ENCODE measurements around the gene RPS29. TPM values are rescaled to one million over a fixed set of nuclear protein-coding genes. Genes with fewer than 3 reads are reported as not detected.
A peak's percentile ranks its signal among the peaks of the same experiment; 100 is the strongest.

Gene RPS29
- total and polyA plus RNA-seq, 7 donors = 2,343 to 22,215 (median 5,800) TPM

DNA sequence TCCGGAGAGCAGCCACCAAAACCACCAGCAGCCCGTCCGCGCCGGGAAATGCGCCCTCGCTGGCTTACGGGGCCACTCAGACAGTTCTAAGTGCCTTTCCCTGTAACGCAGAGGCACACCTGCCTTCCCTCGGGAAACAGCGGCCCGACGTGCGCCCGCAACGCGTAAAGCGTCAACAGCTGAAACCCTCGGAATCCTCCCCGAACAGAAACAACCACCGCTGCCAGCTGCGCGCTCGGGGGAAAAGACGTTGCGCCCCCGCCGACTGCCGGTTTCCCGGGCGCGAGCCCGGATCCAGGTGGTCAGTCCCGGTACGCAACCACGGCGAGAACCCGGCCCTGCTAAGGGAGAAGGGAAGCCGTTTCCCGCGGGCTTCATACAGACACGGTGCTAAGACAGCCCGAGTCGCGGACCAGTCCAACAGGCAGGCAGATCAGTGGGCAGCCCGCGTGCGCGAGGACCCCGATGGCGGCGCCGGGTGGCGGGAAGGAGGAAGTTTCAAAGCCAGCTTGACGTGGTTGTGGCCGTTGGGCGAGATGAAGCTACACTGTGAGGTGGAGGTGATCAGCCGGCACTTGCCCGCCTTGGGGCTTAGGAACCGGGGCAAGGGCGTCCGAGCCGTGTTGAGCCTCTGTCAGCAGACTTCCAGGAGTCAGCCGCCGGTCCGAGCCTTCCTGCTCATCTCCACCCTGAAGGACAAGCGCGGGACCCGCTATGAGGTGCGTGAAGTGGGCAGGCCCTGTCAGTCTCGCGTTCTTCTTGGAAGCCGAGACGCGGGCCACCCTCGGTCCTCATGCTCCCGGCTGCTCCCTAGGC, 12.5 kb upstream of the RPS29 start, which contains the start of gene LRR1:
Gene LRR1 (plus strand): TSS at position 456 of the 816 bp plus-strand sequence. CDS start 81 bp downstream, at position 537.
- intact Hi-C loops (cut with DNase I) = loop anchor here (1.0 kb wide), 2 partner anchors 12 to 22 kb away; partner anchors contain the start of genes MGAT2, RPL36AL and RPS29
- H3K36me3 ChIP-seq = no peaks in the 10 kb centered on the region
- peak within 1 kb of the TSS; percentile 77 to 94 (median 85) for H3K4me3 ChIP-seq
- 0% methylated on average over 77 of the region's 77 CpGs for WGBS, 2 donors
- TF ChIP-seq POLR2A (IDR thresholded peaks at IDR 0.05) = peak; percentile 28 to 39
- TF ChIP-seq EP300 (IDR thresholded peaks at IDR 0.05) = no peak
- peak; percentile 26 to 65 (median 58) for TF ChIP-seq POLR2AphosphoS5 (IDR thresholded peaks at IDR 0.05)
- H3K27me3 ChIP-seq = no peaks in the 10 kb centered on the region
- H3K27ac ChIP-seq = peak within 1 kb of the TSS; percentile 93 to 98 (median 96)
- peak; percentile 89 for DNase-seq
- no peaks in the 10 kb centered on the region for H3K9me3 ChIP-seq
- H3K4me1 ChIP-seq = peaks cover 0 to 15% (median 4%) of the 10 kb centered on the region in 4 donors

DNA sequence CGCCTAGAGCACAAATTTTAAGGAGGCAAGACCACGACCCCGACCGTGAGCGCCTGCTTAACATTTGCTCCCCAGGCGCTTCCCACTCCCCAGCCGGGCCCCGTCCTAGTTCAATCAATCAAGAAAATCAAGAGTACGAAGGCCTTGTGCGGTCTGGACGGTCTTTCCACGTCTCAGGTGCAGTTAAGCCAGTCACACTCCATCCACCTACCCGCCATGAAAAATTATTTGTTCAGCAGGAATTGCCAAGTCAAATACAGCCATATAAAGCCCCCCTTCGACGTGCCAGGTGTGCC, 12.0 kb upstream of the RPS29 start:
- 0% methylated on average over 15 of the region's 15 CpGs for WGBS, 2 donors
- TF ChIP-seq EP300 (IDR thresholded peaks at IDR 0.05) = no peak
- no peak for TF ChIP-seq POLR2A (IDR thresholded peaks at IDR 0.05)
- no peak for TF ChIP-seq POLR2AphosphoS5 (IDR thresholded peaks at IDR 0.05)
- H3K27me3 ChIP-seq = no peaks in the 10 kb centered on the region

DNA sequence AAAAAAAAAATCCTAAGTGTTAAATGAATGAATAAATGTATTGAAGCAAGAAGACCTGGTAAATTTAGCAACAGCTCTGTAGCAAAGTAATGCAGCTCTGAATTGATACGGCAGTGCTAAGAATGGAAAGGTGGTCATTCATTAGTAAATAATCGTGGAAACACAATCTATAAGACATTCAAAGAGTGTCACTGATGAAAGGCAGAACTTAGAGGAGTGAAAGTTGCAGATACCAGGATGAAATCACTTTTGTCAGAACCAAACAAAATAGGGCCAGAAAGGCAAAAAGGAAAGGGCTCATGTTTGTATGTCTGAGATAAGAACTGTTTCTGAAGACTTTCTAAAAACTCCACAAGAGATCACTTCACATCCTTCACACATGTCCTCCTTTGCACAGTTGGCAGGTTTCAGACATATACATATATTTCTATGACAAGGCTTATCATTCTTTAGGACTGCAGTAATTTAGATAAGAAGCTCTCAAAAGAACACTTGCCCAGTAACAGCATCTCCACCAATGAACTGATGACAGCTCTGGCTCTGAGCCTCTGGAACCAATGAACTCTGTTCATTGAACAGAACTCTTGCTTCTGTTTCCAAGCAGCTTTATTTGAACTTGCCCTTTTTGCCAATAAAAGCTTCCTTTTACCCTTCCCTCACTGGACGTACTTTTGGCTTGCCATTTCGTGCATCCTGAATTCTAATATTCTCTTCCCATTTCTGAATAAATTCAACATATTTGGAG, 8.3 kb upstream of the RPS29 start:
- Histone ChIP-seq H3K4me1 (peaks cover 0 to 9% (median 4%) of the 10 kb centered on the region in 4 donors), H3K27ac (no peak overlapping the region), H3K4me3 (no peak overlapping the region), H3K36me3 (no peaks in the 10 kb centered on the region), H3K9me3 (no peaks in the 10 kb centered on the region), H3K27me3 (no peaks in the 10 kb centered on the region)
- DNase-seq = no peak
- WGBS, 2 donors = 12 to 34% methylated on average over 4 of the region's 4 CpGs
- intact Hi-C loops (cut with DNase I) = no loop called here
- TF ChIP-seq POLR2AphosphoS5 (IDR thresholded peaks at IDR 0.05) = no peak
- TF ChIP-seq POLR2A (IDR thresholded peaks at IDR 0.05) = no peak
- TF ChIP-seq EP300 (IDR thresholded peaks at IDR 0.05) = no peak
- TF ChIP-seq, protein P1, sequence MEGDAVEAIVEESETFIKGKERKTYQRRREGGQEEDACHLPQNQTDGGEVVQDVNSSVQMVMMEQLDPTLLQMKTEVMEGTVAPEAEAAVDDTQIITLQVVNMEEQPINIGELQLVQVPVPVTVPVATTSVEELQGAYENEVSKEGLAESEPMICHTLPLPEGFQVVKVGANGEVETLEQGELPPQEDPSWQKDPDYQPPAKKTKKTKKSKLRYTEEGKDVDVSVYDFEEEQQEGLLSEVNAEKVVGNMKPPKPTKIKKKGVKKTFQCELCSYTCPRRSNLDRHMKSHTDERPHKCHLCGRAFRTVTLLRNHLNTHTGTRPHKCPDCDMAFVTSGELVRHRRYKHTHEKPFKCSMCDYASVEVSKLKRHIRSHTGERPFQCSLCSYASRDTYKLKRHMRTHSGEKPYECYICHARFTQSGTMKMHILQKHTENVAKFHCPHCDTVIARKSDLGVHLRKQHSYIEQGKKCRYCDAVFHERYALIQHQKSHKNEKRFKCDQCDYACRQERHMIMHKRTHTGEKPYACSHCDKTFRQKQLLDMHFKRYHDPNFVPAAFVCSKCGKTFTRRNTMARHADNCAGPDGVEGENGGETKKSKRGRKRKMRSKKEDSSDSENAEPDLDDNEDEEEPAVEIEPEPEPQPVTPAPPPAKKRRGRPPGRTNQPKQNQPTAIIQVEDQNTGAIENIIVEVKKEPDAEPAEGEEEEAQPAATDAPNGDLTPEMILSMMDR (IDR thresholded peaks at IDR 0.05) = no peak

More for the DNA sequence above, 12.0 kb upstream of the RPS29 start:
- DNase-seq = no peak
- Histone ChIP-seq H3K4me1 (peaks cover 0 to 15% (median 4%) of the 10 kb centered on the region in 4 donors), H3K27ac (peak overlapping the region; percentile 93 to 98 (median 96)), H3K4me3 (peak overlapping the region; percentile 77 to 94 (median 85)), H3K9me3 (no peaks in the 10 kb centered on the region), H3K36me3 (no peaks in the 10 kb centered on the region)
- intact Hi-C loops (cut with DNase I) = loop anchor here (1.0 kb wide), 2 partner anchors 12 to 22 kb away; partner anchors contain the start of genes MGAT2, RPL36AL and RPS29

DNA sequence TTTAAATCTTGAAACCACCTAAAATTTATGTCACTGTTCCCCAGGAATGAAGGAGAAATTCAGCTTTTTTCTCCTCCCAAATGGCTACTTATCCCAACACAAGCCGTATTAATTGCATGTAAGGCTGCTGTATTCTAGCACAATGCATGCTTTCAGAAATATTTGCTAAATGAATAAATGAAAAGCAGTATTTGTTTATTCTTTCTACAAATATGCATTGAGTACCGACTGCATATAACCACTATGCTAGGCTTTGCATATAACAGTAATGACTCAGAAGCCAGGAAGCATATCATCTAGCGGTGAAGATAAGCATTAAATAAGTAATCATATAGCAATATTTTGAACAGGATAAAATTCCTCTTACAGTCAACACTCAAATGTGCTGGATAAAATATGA, 6.8 kb upstream of the RPS29 start:
- Histone ChIP-seq H3K4me1 (peaks cover 0 to 9% (median 4%) of the 10 kb centered on the region in 4 donors), H3K27ac (no peak overlapping the region), H3K4me3 (no peak overlapping the region), H3K27me3 (no peaks in the 10 kb centered on the region), H3K9me3 (no peaks in the 10 kb centered on the region), H3K36me3 (no peaks in the 10 kb centered on the region)
- intact Hi-C loops (cut with DNase I) = no loop called here
- WGBS, 2 donors = 65 to 79% methylated on average over 3 of the region's 3 CpGs
- no peak for DNase-seq
- TF ChIP-seq EP300 (IDR thresholded peaks at IDR 0.05) (no peak), POLR2A (IDR thresholded peaks at IDR 0.05) (no peak), POLR2AphosphoS5 (IDR thresholded peaks at IDR 0.05) (no peak)
- TF ChIP-seq, protein P1 (IDR thresholded peaks at IDR 0.05) = no peak

DNA sequence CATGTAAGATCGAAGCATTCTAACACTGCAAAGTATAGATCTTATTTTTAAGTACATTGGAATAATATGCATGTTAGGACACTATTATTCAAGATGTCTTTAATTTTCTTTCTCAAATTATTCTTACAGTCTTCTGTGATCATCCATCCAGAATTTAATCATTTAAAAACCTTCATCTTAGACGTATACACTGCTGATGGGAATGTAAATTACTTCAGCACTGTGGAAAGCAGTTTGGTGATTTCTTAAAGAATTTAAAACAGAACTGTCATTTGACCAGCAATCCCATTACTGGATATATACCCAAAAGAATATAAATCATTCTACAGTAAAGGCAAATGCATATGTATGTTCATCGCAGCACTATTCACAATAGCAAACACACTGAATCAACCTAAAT, 3.2 kb upstream of the RPS29 start:
- TF ChIP-seq EP300 (IDR thresholded peaks at IDR 0.05) = no peak
- no peak for TF ChIP-seq POLR2AphosphoS5 (IDR thresholded peaks at IDR 0.05)
- TF ChIP-seq POLR2A (IDR thresholded peaks at IDR 0.05) = no peak
- TF ChIP-seq, protein P1 (IDR thresholded peaks at IDR 0.05) = no peak
- no peaks in the 10 kb centered on the region for H3K9me3 ChIP-seq
- no peak for DNase-seq
- no peaks in the 10 kb centered on the region for H3K27me3 ChIP-seq
- H3K4me3 ChIP-seq = no peak overlapping the region
- H3K27ac ChIP-seq = no peak overlapping the region
- 91% methylated on average over 3 of the region's 3 CpGs for WGBS, 2 donors
- H3K36me3 ChIP-seq = peaks cover 0 to under 1% (median under 1%) of the 10 kb centered on the region in 4 donors
- intact Hi-C loops (cut with DNase I) = loop anchor here (5.0 kb wide), 1 partner anchor 33 kb away; the partner anchor contains the start of genes MGAT2 and RPL36AL
- H3K4me1 ChIP-seq = peaks cover 0 to 12% (median 11%) of the 10 kb centered on the region in 4 donors
